ENCODE results near the gene SCAMP2. TPM values are rescaled to one million over a fixed set of nuclear protein-coding genes. Genes with fewer than 3 reads are reported as not detected.
A peak's percentile ranks its signal among the peaks of the same experiment; 100 is the strongest.

Gene SCAMP2
- total and polyA plus RNA-seq, 10 of the 15 experiments (the other 5 are each of a cell fraction or from before 2014, with no cell fraction given), result 10.9 to 158 (median 99.6) TPM

DNA sequence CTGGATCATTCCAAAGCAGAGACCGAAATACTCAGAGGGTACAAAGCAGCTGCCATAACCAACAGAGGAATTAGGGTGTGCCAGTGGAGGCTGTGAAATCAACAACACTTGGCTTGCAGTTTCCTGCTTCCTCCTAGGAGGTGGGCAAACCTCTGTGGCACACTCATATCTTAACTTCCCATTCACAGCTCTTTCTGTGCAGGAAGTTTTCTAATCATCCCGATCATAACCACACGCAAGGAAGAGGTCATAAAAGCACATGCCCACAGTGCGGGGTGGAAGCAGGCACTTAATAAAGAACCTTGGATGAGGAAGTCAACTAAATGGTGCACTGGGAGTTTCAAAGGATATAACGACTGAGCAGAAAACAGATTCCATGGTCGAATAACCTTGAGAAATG is 5.1 kb downstream of the SCAMP2 start:
- peak in 1 of 2 experiments; percentile 71; a peak in 1 of 4 replicates for TF ChIP-seq ETV6 (conservative IDR thresholded peaks at IDR 0.05 in 1 of 2, IDR thresholded peaks at IDR 0.05 in 1 of 2; ENCODE audit: borderline replicate concordance in 1 of 2, low read depth in 1 of 2)
- TF ChIP-seq, protein P1, sequence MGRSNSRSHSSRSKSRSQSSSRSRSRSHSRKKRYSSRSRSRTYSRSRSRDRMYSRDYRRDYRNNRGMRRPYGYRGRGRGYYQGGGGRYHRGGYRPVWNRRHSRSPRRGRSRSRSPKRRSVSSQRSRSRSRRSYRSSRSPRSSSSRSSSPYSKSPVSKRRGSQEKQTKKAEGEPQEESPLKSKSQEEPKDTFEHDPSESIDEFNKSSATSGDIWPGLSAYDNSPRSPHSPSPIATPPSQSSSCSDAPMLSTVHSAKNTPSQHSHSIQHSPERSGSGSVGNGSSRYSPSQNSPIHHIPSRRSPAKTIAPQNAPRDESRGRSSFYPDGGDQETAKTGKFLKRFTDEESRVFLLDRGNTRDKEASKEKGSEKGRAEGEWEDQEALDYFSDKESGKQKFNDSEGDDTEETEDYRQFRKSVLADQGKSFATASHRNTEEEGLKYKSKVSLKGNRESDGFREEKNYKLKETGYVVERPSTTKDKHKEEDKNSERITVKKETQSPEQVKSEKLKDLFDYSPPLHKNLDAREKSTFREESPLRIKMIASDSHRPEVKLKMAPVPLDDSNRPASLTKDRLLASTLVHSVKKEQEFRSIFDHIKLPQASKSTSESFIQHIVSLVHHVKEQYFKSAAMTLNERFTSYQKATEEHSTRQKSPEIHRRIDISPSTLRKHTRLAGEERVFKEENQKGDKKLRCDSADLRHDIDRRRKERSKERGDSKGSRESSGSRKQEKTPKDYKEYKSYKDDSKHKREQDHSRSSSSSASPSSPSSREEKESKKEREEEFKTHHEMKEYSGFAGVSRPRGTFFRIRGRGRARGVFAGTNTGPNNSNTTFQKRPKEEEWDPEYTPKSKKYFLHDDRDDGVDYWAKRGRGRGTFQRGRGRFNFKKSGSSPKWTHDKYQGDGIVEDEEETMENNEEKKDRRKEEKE (IDR thresholded peaks at IDR 0.05), result no peak
- peak; percentile 36 for TF ChIP-seq RUNX3 (IDR thresholded peaks at IDR 0.05; ENCODE audit: low read length)
- 0 out of 2 replicates have a peak, but pooled peaks have one; percentile 30 for TF ChIP-seq EED (IDR thresholded peaks at IDR 0.05; ENCODE audit: low read depth)
- TF ChIP-seq MXI1 (IDR thresholded peaks at IDR 0.05; ENCODE audit: low read depth, low read length), result no peak
- TF ChIP-seq IKZF2 (IDR thresholded peaks at IDR 0.05), result peak; percentile 12 to 32; a peak in 1 of 4 replicates
- TF ChIP-seq IKZF1 (conservative IDR thresholded peaks at IDR 0.05), result peak; percentile 45; the same call in 1 of the 2 replicates
- Histone ChIP-seq H3K36me3 (ENCODE audit: control insufficient read depth in 2 of 2, insufficient read depth in 2 of 2, low read length in 1 of 2) (peaks cover 2 to 19% of the 10 kb centered on the region in 2 experiments; a peak in 3 of 4 replicates), H3K27me3 (replicated peaks in 1 of 2; ENCODE audit: control insufficient read depth in 2 of 2, insufficient read depth in 2 of 2, low read length in 1 of 2) (no peaks in the 10 kb centered on the region), H3K4me1 (ENCODE audit: control insufficient read depth, insufficient read depth, low read length) (peaks cover 34% of the 10 kb centered on the region), H3K79me2 (ENCODE audit: control insufficient read depth, insufficient read depth, low read length) (peaks cover 78% of the 10 kb centered on the region), H3K9ac (ENCODE audit: control insufficient read depth, insufficient read depth, low read length) (no peak overlapping the region), H3K27ac (ENCODE audit: control insufficient read depth, insufficient read depth) (peak overlapping the region; percentile 51), H3K4me2 (ENCODE audit: control insufficient read depth, insufficient read depth) (peak overlapping the region; percentile 74), H2AFZ (ENCODE audit: control insufficient read depth, low read depth, low read length) (no peak overlapping the region), H3K4me3 (peak overlapping the region; percentile 53), H3K9me3 (replicated peaks; ENCODE audit: control insufficient read depth, insufficient read depth, low read length) (peaks cover 12% of the 10 kb centered on the region), H4K20me1 (ENCODE audit: control insufficient read depth, insufficient read depth) (no peaks in the 10 kb centered on the region)
- no TSS peak for BruUV-seq (replicated peaks)
- SMC1A ChIA-PET (ENCODE audit: uncharacterized antibody, unreplicated experiment), result interaction anchor here (0.9 to 6.5 kb wide), 5 partner anchors 10 to 38 kb away, joined by 4 to 120 read pairs (median 52); partner anchors contain the start of gene FAM219B
- DNase-seq (ENCODE audit: low read depth, low spot score) (no peak), ATAC-seq (no peak), FAIRE-seq (no peak)
- intact Hi-C loops (cut with micrococcal nuclease; ENCODE audit: unreplicated experiment), result no loop called here
- POLR2A ChIA-PET, result interaction anchor here (0.5 to 5.2 kb wide), 3 partner anchors 9 to 25 kb away, joined by 3 to 80 read pairs (median 5); partner anchors contain the start of gene ULK3
- WGBS (ENCODE audit: insufficient coverage, insufficient replicate concordance, low lambda C conversion rate, missing lambda C conversion rate), result 9% methylated on average over 6 of the region's 6 CpGs
- RAD21 ChIA-PET (ENCODE audit: unreplicated experiment), result interaction anchor here (0.7 to 4.8 kb wide), 6 partner anchors 8 to 97 kb away, joined by 3 to 57 read pairs (median 4); no protein-coding TSS in a partner anchor
- in situ Hi-C loops (cut with MboI), result no loop called here
- CTCF ChIA-PET, result interaction anchor here (0.6 to 11.2 kb wide), 4 partner anchors 10 to 87 kb away, joined by 3 to 129 read pairs (median 5); no protein-coding TSS in a partner anchor
